ENCODE data around the gene PCNX2. TPM values are rescaled to one million over a fixed set of nuclear protein-coding genes. Genes with fewer than 3 reads are reported as not detected.

PCNX2 gene
- total and polyA plus RNA-seq, 2 donors (not counting 1 experiment from before 2014, with no cell fraction given): 13.0 to 37.8 TPM

- TF ChIP-seq CTCF (conservative IDR thresholded peaks at IDR 0.05 in 1 of 2, IDR thresholded peaks at IDR 0.05 in 1 of 2; ENCODE audit: low read depth in 1 of 2, low read length in 2 of 2) (no peak), EZH2 (IDR thresholded peaks at IDR 0.05; ENCODE audit: low read length, missing control alignments) (no peak)
- H3K27me3 ChIP-seq (ENCODE audit: control insufficient read depth, insufficient read depth, low read length): no peaks in the 10 kb centered on the region
- no peak overlapping the region for H3K9ac ChIP-seq (ENCODE audit: insufficient read depth, low read length)
- no peaks in the 10 kb centered on the region for H3K4me1 ChIP-seq (ENCODE audit: control insufficient read depth, extremely low read depth, insufficient read depth, low read length)
- no peaks in the 10 kb centered on the region for H3K36me3 ChIP-seq (ENCODE audit: control insufficient read depth, insufficient read depth, low read length)
- no peak overlapping the region for H3K4me3 ChIP-seq (replicated peaks in 1 of 4; ENCODE audit: control extremely low read depth in 1 of 4, insufficient read depth in 1 of 4, low read depth in 3 of 4, low read length in 4 of 4)
- H2AFZ ChIP-seq (ENCODE audit: low read length): no peak overlapping the region
- H4K20me1 ChIP-seq (ENCODE audit: control insufficient read depth, extremely low read depth, insufficient read depth, low read length): no peaks in the 10 kb centered on the region
- H3K9me3 ChIP-seq (ENCODE audit: control insufficient read depth, insufficient read depth, low read depth, low read length): no peaks in the 10 kb centered on the region
- no peak overlapping the region for H3K27ac ChIP-seq (ENCODE audit: insufficient read depth, low read length)
- no peak overlapping the region for H3K4me2 ChIP-seq (ENCODE audit: extremely low read depth, insufficient read depth, low read length)
- DNase-seq (ENCODE audit: low read depth in 2 of 2): no peak
- no peaks in the 10 kb centered on the region for H3K79me2 ChIP-seq (ENCODE audit: control insufficient read depth, insufficient read depth, low read length)
Observed at GRCh38 chr1:233216009-233216408, 79.5 kb downstream of the PCNX2 start.

- no peak overlapping the region for H3K27ac ChIP-seq (ENCODE audit: insufficient read depth, low read length)
- no peaks in the 10 kb centered on the region for H3K9me3 ChIP-seq (ENCODE audit: control insufficient read depth, insufficient read depth, low read depth, low read length)
- no peaks in the 10 kb centered on the region for H3K36me3 ChIP-seq (ENCODE audit: control insufficient read depth, insufficient read depth, low read length)
- H4K20me1 ChIP-seq (ENCODE audit: control insufficient read depth, extremely low read depth, insufficient read depth, low read length): no peaks in the 10 kb centered on the region
- H3K4me1 ChIP-seq (ENCODE audit: control insufficient read depth, extremely low read depth, insufficient read depth, low read length): no peaks in the 10 kb centered on the region
- H3K4me3 ChIP-seq (replicated peaks in 1 of 4; ENCODE audit: control extremely low read depth in 1 of 4, insufficient read depth in 1 of 4, low read depth in 3 of 4, low read length in 4 of 4): no peak overlapping the region
- no peak overlapping the region for H3K4me2 ChIP-seq (ENCODE audit: extremely low read depth, insufficient read depth, low read length)
- no peak overlapping the region for H3K9ac ChIP-seq (ENCODE audit: insufficient read depth, low read length)
- TF ChIP-seq CTCF (conservative IDR thresholded peaks at IDR 0.05 in 1 of 2, IDR thresholded peaks at IDR 0.05 in 1 of 2; ENCODE audit: low read depth in 1 of 2, low read length in 2 of 2) (no peak), EZH2 (IDR thresholded peaks at IDR 0.05; ENCODE audit: low read length, missing control alignments) (no peak)
- DNase-seq (ENCODE audit: low read depth in 2 of 2): no peak
- H3K27me3 ChIP-seq (ENCODE audit: control insufficient read depth, insufficient read depth, low read length): no peaks in the 10 kb centered on the region
- H2AFZ ChIP-seq (ENCODE audit: low read length): no peak overlapping the region
- H3K79me2 ChIP-seq (ENCODE audit: control insufficient read depth, insufficient read depth, low read length): no peaks in the 10 kb centered on the region
Observed at GRCh38 chr1:233215135-233215760, 80.3 kb downstream of the PCNX2 start.

- DNase-seq (ENCODE audit: low read depth in 2 of 2): peak in 1 of 2 donors; percentile 26
Observed at GRCh38 chr1:233211595-233211994, 83.9 kb downstream of the PCNX2 start.

More at GRCh38 chr1:233211595-233211994, 83.9 kb downstream of the PCNX2 start:
- H3K9ac ChIP-seq (ENCODE audit: insufficient read depth, low read length): no peak overlapping the region
- H2AFZ ChIP-seq (ENCODE audit: low read length): no peak overlapping the region
- no peaks in the 10 kb centered on the region for H3K79me2 ChIP-seq (ENCODE audit: control insufficient read depth, insufficient read depth, low read length)
- H3K27ac ChIP-seq (ENCODE audit: insufficient read depth, low read length): no peak overlapping the region
- H4K20me1 ChIP-seq (ENCODE audit: control insufficient read depth, extremely low read depth, insufficient read depth, low read length): no peaks in the 10 kb centered on the region
- no peaks in the 10 kb centered on the region for H3K9me3 ChIP-seq (ENCODE audit: control insufficient read depth, insufficient read depth, low read depth, low read length)
- no peaks in the 10 kb centered on the region for H3K27me3 ChIP-seq (ENCODE audit: control insufficient read depth, insufficient read depth, low read length)
- TF ChIP-seq EZH2 (IDR thresholded peaks at IDR 0.05; ENCODE audit: low read length, missing control alignments): no peak
- no peak for TF ChIP-seq CTCF (conservative IDR thresholded peaks at IDR 0.05 in 1 of 2, IDR thresholded peaks at IDR 0.05 in 1 of 2; ENCODE audit: low read depth in 1 of 2, low read length in 2 of 2)
- H3K4me1 ChIP-seq (ENCODE audit: control insufficient read depth, extremely low read depth, insufficient read depth, low read length): no peaks in the 10 kb centered on the region
- no peak overlapping the region for H3K4me2 ChIP-seq (ENCODE audit: extremely low read depth, insufficient read depth, low read length)
- no peaks in the 10 kb centered on the region for H3K36me3 ChIP-seq (ENCODE audit: control insufficient read depth, insufficient read depth, low read length)
- no peak overlapping the region for H3K4me3 ChIP-seq (replicated peaks in 1 of 4; ENCODE audit: control extremely low read depth in 1 of 4, insufficient read depth in 1 of 4, low read depth in 3 of 4, low read length in 4 of 4)
